Colonic mucosa (tissue), 4 donors: Measurements from ENCODE around the gene SPTSSB. TPM values are rescaled to one million over a fixed set of nuclear protein-coding genes. Genes with fewer than 3 reads are reported as not detected.

ENCODE experiments used
- DNase-seq: peaks from one replicate; pipeline ENCODE4 v3.0.0-alpha.2; 2020
- H3K27ac ChIP-seq: fragments of 200-600 bp; one replicate; pipeline ENCODE4 v1.8.0; 2021
- H3K27me3 ChIP-seq: fragments of 200-600 bp; one replicate; pipeline ENCODE4 v1.8.0; 2021
- H3K36me3 ChIP-seq: fragments of 200-600 bp; one replicate; pipeline ENCODE4 v1.8.0; 2021
- H3K4me1 ChIP-seq: fragments of 200-600 bp; one replicate; pipeline ENCODE4 v1.8.0; 2021; ENCODE audit warnings: mild to moderate bottlenecking
- H3K4me3 ChIP-seq: fragments of 200-600 bp; one replicate; pipeline ENCODE4 v1.8.0; 2021
- H3K9ac ChIP-seq, 2 donors: one replicate each; pipeline ENCODE4 v1.7.0; 2013; ENCODE audit warnings: control low read depth in 2 of 2, low read depth in 2 of 2, low read length in 2 of 2
- H3K9me3 ChIP-seq: fragments of 200-600 bp; one replicate; pipeline ENCODE4 v1.8.0; 2021
- CTCF ChIP-seq: fragments of 200-600 bp; IDR thresholded peaks from one replicate; pipeline ENCODE4 v1.8.0; 2022; ENCODE audit warnings: antibody characterized with exemption, mild to moderate bottlenecking
- intact Hi-C: fragments of 100-400 bp; cut with DNase I; formaldehyde crosslinking; loops from one replicate; pipeline ENCODE4 v1.14.1; 2022
- total RNA-seq, 2 donors: library from RNA; stranded (reverse); fragmentation: NEBNext Ultra II Directional in 1 of 2; extraction: Animal tissue kit (Norgen Biotek cat#: 25700) in 1 of 2; gene quantifications; one replicate each; pipeline ENCODE4 v1.2.1, GENCODE V29; 2021
- donor health status: healthy.
- donor health status: DM: no; HTN: no; CAD: no.
- donor health status: DM: no; HTN: no; CAD: no.

The SPTSSB gene
- total RNA-seq, 2 donors from 2014 or later: 1.6 to 3.5 TPM

DNA sequence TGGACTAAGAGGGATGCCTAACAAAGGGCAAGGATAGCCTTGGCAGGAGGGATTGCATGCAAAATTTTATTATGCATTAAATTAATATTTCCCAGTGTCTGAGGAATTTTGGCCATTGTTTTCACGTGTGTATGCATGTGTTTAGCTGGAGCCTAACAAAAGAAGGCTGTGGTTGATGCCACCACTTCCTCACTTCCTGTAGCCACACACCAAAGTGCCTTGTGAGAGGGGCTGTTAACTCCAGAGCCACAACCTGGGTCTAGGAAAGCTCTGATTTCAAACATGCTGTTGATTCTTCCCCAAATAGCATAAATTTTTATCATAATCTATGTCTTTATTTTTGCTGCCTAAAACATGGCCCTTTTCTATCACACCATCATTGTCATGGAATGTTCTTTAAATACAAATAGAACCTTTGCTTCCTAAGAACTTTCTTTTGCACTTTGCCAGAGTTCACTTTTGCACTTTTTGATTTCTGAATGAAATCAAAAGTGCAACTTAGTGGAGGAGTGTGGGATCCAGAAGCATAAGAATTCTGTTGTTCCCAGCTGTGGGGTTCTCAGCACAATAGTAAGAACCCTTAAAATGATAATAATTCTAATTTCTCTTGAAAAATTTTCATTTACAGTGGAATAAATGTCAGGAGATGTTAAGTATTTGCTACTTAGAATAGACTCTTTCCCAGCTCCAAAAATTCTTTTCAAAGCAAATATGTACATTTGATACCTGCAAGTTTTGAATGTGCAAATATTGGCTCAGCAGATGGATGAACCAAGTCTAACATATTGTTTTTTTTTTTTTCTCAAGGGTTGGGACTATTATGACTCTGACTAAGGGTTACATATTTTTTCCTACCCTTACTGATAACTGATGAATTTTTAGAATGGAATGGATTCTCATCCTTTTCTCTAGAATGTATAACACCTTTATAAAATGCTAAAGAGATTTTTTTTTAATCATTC lies 35.6 kb upstream of the SPTSSB start:
- Histone ChIP-seq H3K9ac (no peak overlapping the region), H3K9me3 (no peaks in the 10 kb centered on the region), H3K4me1 (no peaks in the 10 kb centered on the region), H3K27me3 (no peaks in the 10 kb centered on the region), H3K36me3 (no peaks in the 10 kb centered on the region), H3K4me3 (no peak overlapping the region), H3K27ac (no peak overlapping the region)
- DNase-seq: no peak
- TF ChIP-seq CTCF: no peak
- intact Hi-C loops: no loop called here

DNA sequence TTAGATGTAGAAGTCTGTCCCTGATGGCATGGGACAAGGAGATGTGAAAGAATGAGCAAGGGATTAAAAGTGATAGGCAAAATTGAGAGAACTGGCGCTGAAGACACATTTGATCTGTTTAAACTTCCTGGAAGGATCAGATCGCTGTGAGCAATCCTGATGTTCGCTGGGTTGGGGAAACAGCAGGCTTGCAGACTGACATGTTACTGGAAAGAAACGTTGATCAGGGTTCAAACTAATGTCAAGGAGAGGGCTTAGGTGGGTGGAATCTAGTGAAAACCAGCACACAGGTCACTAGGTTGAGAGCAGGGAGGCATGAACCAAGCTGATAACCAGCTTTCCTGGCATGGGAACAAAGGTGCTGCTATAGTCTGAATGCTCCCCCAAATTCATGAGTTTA lies 34.5 kb upstream of the SPTSSB start:
- H3K9ac ChIP-seq: no peak overlapping the region
- no peaks in the 10 kb centered on the region for H3K9me3 ChIP-seq
- TF ChIP-seq CTCF: no peak
- H3K36me3 ChIP-seq: no peaks in the 10 kb centered on the region
- no peaks in the 10 kb centered on the region for H3K27me3 ChIP-seq
- no peak overlapping the region for H3K27ac ChIP-seq
- H3K4me1 ChIP-seq: no peaks in the 10 kb centered on the region
- intact Hi-C loops: no loop called here
- no peak for DNase-seq
- no peak overlapping the region for H3K4me3 ChIP-seq

GRCh38 chr3:161405087-161405486 lies 33.8 kb upstream of the SPTSSB start:
- no peak overlapping the region for H3K27ac ChIP-seq
- no peak for DNase-seq
- no peaks in the 10 kb centered on the region for H3K9me3 ChIP-seq
- H3K27me3 ChIP-seq: no peaks in the 10 kb centered on the region
- H3K4me3 ChIP-seq: no peak overlapping the region
- H3K36me3 ChIP-seq: no peaks in the 10 kb centered on the region
- H3K4me1 ChIP-seq: no peaks in the 10 kb centered on the region
- H3K9ac ChIP-seq: no peak overlapping the region
- no peak for TF ChIP-seq CTCF
- intact Hi-C loops: no loop called here

GRCh38 chr3:161403251-161403650 lies 31.9 kb upstream of the SPTSSB start:
- no peak for TF ChIP-seq CTCF
- H3K36me3 ChIP-seq: no peaks in the 10 kb centered on the region
- H3K4me3 ChIP-seq: no peak overlapping the region
- no peak overlapping the region for H3K27ac ChIP-seq
- DNase-seq: no peak
- no peaks in the 10 kb centered on the region for H3K9me3 ChIP-seq
- no peaks in the 10 kb centered on the region for H3K4me1 ChIP-seq
- no peak overlapping the region for H3K9ac ChIP-seq
- intact Hi-C loops: no loop called here
- H3K27me3 ChIP-seq: no peaks in the 10 kb centered on the region

DNA sequence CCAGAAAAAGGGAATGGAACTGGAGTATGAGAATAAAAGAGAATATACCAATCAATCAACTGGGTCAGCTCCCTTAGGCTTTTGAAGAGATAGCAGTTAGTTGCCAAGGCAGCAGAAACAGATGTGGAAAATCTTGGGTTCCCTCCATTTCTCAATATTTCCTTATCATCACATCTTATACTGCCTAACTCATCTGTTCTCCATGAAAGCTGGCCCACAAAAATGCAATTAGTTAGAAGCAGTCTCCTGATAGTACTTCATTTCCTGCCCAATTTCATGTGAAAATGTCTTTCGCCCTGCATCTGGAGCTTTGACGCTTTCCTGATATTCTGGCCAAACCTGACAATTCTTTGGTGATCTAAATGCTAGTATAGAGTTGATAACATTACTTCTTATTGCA lies 30.1 kb upstream of the SPTSSB start:
- H3K9me3 ChIP-seq: no peaks in the 10 kb centered on the region
- no peaks in the 10 kb centered on the region for H3K4me1 ChIP-seq
- H3K27me3 ChIP-seq: no peaks in the 10 kb centered on the region
- TF ChIP-seq CTCF: no peak
- no peaks in the 10 kb centered on the region for H3K36me3 ChIP-seq
- no peak for DNase-seq
- no peak overlapping the region for H3K27ac ChIP-seq
- H3K4me3 ChIP-seq: no peak overlapping the region
- H3K9ac ChIP-seq: no peak overlapping the region
- intact Hi-C loops: no loop called here
